ENCODE data around the gene ATP10A.
A peak's percentile ranks its signal among the peaks of the same experiment; 100 is the strongest.

ATP10A gene

DNA sequence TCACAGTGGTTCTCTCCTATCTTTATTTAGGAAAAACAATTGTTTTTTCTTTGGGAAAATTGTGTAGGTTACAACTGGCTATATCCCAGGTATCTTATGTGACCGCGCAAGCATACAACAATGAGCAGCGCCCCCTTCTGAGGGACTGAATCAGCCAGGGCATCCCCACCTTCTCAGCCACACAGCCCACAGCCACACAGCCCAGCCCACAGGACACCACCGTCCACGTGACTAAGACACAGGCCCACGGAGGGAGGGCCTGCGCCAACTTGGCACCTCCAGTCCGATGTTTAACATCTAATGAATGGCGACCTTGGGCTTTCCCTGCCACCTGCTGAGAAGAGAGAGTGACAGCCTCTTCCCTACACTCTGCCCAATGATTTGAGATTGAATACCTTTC lies 68.1 kb downstream of the ATP10A start:
- DNase-seq (ENCODE audit: low read depth) = no peak

DNA sequence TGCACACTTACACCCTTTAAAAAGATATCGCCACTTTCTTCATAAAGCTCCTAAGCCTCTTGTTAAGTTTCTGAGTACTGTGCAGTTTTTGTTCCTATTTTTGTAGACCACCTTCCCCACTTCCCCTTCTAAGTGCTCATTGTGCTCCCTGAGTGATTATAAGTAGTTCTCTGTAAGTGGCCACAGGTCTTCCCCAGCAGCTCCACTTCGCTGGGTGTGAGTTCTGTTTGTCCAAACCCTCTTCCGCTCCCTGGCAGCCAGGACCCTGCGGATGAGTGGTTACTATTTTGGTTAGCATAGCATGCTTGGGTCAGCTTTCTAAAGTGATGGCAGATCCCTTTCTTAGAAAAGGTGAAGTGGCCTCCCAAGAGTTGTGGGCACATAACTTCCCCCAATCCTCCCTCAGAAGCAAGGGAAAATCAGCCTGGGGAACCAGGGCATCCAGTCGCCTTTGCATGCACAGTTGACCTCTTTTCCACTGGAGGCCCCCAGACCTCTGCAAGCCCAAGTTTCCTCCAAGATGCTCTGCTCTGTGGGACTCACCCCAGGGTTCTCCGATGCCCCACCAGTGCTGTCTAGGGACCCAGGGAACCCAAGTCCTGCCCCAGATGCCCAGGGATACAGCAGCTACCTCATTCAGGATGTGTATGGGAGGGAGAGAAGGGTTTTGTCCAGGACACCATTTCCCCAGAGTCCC lies 69.6 kb downstream of the ATP10A start:
- DNase-seq (ENCODE audit: low read depth) = no peak

DNA sequence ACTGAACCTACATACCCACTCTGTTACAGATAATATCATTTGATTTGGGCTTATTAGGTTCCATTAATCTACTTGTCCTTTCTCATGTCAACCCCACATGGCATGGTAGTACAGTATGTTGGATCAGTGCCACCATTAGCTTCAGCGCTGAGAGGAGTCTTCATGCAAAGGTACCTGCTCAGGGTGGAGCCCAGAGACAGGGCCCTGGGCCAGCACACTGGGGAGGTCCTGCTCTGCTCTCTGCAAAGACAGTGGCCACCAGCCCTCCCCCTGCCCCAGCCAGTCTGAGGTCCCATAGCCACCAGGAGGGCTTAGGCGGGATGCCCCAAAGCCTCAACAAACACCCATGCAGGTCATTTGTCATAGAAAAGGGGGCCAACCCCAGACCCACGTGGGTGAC lies 71.0 kb downstream of the ATP10A start:
- DNase-seq (ENCODE audit: low read depth) = no peak

GRCh38 chr15:25790000-25790660 lies 73.0 kb downstream of the ATP10A start:
- peak; percentile 85 for DNase-seq (ENCODE audit: low read depth)

GRCh38 chr15:25789616-25789999 lies 73.5 kb downstream of the ATP10A start:
- no peak for DNase-seq (ENCODE audit: low read depth)

DNA sequence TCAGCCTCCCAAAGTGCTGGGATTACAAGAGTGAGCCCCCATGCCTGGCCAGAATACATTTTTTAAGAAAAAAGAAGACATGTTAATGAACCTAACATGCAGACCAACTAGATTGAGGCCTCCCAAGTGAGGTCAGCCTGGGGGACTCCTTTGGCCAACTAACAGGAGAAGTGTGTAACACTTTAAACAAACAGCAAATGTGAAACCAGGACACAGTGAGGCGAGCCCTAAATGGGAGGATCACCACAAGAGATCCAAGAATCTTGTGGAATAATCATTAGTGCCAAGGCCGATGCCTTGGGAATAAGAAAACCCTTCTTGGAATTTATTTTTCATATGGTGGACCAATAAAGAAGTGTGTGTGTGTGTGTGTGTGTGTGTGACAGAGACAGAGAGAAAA lies 73.9 kb downstream of the ATP10A start:
- no peak for DNase-seq (ENCODE audit: low read depth)

DNA sequence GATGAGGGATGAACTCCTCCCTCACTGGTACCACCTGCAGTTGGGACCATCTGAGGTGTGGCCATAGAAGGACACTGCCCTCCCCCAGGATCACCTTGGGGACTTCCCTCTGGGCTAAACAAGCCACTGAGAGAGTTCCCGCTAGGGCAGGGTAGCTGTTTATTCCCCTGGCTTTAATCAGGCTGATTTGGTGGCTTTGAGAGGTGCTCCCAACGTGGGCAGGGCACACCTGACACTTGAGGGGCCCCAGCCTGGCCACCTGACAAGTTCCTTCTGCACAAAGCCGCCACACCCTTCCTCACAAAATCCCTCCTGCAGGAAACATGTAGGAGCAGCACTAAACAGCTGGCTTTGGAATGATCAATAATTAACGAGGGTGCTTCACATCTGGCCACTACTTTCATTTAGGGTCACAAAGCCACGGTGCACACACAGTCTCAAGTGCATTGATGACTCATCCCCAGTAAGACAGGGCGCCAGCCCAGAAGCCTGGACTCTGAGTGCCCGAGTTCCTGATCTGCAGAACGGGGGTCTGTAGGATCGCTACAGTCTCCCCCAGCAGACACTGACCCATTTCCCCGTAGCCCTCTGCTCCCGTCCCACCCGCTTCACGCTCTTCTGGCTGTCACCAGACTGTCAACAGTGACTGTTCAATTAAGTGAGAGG lies 75.1 kb downstream of the ATP10A start:
- no peak for DNase-seq (ENCODE audit: low read depth)

GRCh38 chr15:25787381-25787780 lies 75.7 kb downstream of the ATP10A start:
- no peak for DNase-seq (ENCODE audit: low read depth)

DNA sequence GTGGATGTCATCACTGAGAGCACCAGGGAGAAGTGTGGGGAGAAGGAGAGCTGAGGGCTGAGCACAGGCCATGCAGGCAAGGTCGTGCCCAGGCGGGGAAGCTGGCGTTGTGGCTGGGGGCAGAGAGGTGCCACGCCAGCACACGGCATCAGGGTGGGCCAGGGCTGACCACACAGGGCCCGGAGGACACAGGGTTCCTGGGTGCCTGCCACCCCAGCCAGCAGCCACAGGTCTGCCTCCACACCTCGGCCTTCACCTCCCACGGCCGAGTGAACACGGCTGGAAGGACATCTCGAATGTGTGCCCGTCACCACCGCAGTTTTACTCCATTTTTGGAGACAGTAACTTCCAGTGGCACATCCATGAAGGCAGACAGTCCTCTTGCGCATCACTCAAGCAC lies 77.1 kb downstream of the ATP10A start:
- DNase-seq (ENCODE audit: low read depth) = no peak

DNA sequence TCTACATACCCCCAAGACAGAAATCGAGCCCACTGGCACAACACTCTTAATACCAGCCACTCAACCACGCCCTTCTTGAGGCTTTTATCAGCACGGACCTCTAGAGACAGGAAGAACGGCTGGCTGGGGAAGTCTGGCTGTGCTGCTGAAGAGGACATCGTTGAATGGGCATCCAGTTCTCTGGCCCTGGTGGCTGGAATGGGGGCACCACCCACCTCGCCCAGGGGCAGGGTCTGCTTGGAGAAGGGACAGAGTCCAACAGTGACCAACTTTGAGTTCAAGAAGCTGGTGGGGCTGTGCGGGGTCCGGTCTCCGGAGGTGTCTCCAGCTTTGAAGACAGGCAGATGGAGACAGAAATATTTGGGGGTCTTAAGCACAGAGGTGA lies 77.5 kb downstream of the ATP10A start:
- DNase-seq (ENCODE audit: low read depth) = no peak

GRCh38 chr15:25784876-25785640 lies 78.1 kb downstream of the ATP10A start:
- peak; percentile 86 for DNase-seq (ENCODE audit: low read depth)

GRCh38 chr15:25783607-25784540 lies 79.3 kb downstream of the ATP10A start:
- DNase-seq (ENCODE audit: low read depth) = no peak

GRCh38 chr15:25783134-25783533 lies 80.0 kb downstream of the ATP10A start:
- no peak for DNase-seq (ENCODE audit: low read depth)

- DNase-seq (ENCODE audit: low read depth) = no peak
Observed at GRCh38 chr15:25780479-25781255, 82.5 kb downstream of the ATP10A start.

DNA sequence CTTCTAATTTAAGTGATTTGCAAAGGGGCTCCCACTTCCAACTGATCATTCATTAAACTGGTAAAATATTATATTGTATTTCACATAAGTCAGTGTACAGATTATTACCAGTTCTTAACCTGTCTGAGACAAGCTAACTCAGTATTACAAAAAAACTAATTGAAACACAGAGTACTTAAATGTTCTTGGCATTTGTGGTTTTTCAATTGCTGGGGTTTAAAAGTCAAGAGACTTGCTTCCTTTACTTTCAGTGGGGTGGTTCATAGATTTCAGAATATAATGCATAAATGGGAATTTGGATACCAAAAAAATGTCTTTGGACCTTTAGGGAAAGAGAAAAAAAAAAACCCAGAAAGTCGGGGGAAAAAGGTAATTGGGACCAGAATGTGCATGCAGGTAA lies 85.0 kb downstream of the ATP10A start:
- no peak for DNase-seq (ENCODE audit: low read depth)

DNA sequence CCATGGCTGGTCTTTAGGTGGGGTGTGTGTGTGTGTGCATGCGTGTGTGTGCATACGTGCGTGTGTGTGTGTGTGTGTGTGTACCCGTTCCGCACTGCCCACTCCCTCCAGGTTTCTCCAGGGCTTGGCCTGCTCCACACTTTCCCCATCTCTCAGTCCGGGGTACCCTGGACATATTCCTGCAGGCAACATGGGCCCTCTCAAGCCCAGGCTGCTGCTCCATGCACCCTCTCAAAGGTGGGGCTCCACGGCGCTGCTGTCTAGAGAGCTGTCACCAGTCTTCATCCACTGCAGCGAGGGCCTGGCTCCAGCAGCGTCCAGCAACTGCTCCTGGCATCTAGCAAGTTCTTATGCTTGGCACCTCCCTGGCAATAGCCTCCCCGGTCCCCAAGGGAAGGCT lies 86.1 kb downstream of the ATP10A start:
- DNase-seq (ENCODE audit: low read depth) = no peak

DNA sequence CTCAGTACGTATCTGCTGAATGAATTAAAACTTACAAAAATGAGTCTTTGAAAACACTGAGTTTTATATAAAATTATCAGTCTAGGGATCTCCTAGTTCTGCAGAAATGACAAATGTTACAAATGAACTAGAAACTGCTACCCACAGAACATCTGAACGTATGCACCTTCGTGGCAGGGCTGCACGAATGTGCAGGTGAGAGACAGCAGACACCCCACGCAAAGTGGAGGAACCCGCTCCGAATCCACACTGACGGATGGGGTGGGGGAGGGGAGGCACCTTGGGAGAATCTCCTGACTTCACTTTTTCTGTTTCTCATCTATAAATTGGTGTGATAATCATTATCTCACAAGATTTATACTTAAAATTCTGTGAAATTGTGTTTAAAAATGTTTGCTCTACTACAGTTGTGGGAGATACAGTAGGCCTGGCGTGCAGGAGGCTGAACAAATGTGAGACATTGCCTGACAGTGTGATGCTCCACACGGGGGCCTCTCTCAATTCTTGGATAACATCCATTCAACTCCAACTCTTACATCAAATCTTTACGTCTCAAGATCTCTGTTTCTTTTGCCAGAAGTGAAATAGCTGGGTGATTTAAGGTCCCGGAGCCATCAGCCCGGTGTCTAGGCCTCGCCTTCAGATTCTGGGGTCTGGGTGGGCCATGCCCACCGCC lies 86.9 kb downstream of the ATP10A start:
- DNase-seq (ENCODE audit: low read depth) = no peak

DNA sequence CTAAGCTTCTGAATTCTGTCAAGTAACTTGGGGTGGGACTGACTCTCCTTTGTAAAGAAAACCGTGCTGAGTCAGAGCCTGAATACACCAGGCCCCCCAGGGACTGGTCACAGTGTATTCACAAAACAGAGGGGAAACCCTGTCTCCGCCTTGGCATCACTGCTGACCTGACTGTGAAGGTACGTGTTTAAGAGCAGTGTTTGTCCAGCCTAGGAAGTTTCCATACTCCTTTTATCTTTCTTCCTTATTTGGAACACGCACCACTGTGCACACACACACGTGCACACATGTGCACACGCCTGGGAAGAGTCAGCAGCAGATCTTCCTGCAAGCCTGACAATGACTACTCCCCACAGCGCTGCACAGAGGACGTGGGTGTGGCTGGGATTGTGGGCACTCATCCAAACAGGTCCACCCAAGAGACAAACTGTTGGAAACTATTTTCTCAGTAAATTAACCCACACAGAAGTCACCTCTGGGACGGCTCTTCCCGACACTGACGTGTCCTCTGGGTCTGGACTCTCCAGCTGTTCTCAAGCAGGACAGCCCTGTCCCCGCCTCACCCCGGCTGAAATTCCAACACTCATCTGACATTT lies 87.7 kb downstream of the ATP10A start:
- DNase-seq (ENCODE audit: low read depth) = peak; percentile 84

DNA sequence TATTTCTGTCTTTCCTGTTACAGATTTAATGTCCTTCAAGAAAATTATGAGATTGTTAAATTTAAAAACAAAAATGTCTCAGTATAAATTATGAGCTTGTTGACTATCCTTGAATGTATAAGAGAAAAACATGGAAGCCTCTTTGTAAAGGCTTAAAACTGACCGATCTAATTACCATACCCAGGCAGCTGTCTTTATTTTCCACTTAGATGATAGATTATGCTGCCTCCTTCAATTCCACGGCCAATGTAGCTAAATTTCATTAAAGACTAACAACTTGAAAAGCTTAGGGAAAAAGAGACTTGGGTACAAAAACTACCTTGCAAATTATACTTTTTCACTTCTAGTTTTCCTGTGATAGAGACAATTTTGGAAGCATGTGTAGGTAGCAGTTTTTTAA lies 88.3 kb downstream of the ATP10A start:
- DNase-seq (ENCODE audit: low read depth) = no peak

DNA sequence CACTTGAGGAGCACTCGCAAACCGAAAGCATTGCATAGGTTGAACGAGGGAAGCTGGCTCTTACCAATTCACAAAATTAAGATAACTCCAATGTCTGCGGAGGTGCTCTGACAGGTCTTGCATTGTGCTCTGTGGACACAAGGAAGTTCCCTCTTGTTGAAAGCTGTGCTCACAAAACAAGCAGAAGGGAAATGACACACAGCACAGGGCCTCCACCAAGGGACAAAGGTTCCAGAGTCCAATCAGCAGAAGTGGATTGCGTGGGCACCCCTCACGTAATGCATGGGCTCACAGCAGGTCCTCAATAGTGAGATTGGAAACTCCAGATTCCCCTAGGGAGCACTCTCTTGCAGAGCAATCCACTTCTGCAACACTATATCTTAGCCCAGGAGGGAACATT lies 89.9 kb downstream of the ATP10A start:
- DNase-seq (ENCODE audit: low read depth) = no peak

All from GM04504 (cell line).